HL-60 (cell line): ENCODE data around the gene TERT.

Source experiments
- GABPA ChIP-seq: IDR thresholded peaks from 2 replicates; pipeline ENCODE4 v1.6.1; 2012; ENCODE audit warnings: low read depth
- POLR2AphosphoS5 ChIP-seq: IDR thresholded peaks from 2 replicates; pipeline ENCODE4 v1.6.1; 2012; ENCODE audit warnings: low read depth
- SPI1 ChIP-seq: IDR thresholded peaks from 2 replicates; pipeline ENCODE4 v1.6.1; 2012; ENCODE audit warnings: low read depth, mild to moderate bottlenecking, borderline replicate concordance
- TF ChIP-seq, protein P1 (sequence below): IDR thresholded peaks from one replicate; pipeline ENCODE4 v1.5.1; 2011; ENCODE audit warnings: low read length, control low read depth, inconsistent platforms; ENCODE audit not compliant: insufficient read depth
- TF ChIP-seq, protein P2 (sequence below): IDR thresholded peaks from 2 replicates; pipeline ENCODE4 v1.6.1; 2012; ENCODE audit warnings: low read depth; ENCODE audit not compliant: insufficient replicate concordance

DNA sequence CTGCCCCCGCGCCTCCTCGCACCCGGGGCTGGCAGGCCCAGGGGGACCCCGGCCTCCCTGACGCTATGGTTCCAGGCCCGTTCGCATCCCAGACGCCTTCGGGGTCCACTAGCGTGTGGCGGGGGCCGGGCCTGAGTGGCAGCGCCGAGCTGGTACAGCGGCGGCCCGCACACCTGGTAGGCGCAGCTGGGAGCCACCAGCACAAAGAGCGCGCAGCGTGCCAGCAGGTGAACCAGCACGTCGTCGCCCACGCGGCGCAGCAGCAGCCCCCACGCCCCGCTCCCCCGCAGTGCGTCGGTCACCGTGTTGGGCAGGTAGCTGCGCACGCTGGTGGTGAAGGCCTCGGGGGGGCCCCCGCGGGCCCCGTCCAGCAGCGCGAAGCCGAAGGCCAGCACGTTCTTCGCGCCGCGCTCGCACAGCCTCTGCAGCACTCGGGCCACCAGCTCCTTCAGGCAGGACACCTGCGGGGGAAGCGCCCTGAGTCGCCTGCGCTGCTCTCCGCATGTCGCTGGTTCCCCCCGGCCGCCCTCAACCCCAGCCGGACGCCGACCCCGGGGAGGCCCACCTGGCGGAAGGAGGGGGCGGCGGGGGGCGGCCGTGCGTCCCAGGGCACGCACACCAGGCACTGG is 548 bp downstream of the TERT start:
- TF ChIP-seq, protein P1, sequence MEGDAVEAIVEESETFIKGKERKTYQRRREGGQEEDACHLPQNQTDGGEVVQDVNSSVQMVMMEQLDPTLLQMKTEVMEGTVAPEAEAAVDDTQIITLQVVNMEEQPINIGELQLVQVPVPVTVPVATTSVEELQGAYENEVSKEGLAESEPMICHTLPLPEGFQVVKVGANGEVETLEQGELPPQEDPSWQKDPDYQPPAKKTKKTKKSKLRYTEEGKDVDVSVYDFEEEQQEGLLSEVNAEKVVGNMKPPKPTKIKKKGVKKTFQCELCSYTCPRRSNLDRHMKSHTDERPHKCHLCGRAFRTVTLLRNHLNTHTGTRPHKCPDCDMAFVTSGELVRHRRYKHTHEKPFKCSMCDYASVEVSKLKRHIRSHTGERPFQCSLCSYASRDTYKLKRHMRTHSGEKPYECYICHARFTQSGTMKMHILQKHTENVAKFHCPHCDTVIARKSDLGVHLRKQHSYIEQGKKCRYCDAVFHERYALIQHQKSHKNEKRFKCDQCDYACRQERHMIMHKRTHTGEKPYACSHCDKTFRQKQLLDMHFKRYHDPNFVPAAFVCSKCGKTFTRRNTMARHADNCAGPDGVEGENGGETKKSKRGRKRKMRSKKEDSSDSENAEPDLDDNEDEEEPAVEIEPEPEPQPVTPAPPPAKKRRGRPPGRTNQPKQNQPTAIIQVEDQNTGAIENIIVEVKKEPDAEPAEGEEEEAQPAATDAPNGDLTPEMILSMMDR, result no peak
- no peak for TF ChIP-seq GABPA
- no peak for TF ChIP-seq POLR2AphosphoS5
- TF ChIP-seq, protein P2, sequence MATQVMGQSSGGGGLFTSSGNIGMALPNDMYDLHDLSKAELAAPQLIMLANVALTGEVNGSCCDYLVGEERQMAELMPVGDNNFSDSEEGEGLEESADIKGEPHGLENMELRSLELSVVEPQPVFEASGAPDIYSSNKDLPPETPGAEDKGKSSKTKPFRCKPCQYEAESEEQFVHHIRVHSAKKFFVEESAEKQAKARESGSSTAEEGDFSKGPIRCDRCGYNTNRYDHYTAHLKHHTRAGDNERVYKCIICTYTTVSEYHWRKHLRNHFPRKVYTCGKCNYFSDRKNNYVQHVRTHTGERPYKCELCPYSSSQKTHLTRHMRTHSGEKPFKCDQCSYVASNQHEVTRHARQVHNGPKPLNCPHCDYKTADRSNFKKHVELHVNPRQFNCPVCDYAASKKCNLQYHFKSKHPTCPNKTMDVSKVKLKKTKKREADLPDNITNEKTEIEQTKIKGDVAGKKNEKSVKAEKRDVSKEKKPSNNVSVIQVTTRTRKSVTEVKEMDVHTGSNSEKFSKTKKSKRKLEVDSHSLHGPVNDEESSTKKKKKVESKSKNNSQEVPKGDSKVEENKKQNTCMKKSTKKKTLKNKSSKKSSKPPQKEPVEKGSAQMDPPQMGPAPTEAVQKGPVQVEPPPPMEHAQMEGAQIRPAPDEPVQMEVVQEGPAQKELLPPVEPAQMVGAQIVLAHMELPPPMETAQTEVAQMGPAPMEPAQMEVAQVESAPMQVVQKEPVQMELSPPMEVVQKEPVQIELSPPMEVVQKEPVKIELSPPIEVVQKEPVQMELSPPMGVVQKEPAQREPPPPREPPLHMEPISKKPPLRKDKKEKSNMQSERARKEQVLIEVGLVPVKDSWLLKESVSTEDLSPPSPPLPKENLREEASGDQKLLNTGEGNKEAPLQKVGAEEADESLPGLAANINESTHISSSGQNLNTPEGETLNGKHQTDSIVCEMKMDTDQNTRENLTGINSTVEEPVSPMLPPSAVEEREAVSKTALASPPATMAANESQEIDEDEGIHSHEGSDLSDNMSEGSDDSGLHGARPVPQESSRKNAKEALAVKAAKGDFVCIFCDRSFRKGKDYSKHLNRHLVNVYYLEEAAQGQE, result no peak
- TF ChIP-seq SPI1, result no peak
